ENCODE measurements around the gene NDUFB6.
A peak's percentile ranks its signal among the peaks of the same experiment; 100 is the strongest.
"Not testable (repeated sequence)": the region's sequence is repeated elsewhere in the genome, so short reads cannot be mapped to it uniquely, and the experiment has no call there.

Gene NDUFB6

DNA sequence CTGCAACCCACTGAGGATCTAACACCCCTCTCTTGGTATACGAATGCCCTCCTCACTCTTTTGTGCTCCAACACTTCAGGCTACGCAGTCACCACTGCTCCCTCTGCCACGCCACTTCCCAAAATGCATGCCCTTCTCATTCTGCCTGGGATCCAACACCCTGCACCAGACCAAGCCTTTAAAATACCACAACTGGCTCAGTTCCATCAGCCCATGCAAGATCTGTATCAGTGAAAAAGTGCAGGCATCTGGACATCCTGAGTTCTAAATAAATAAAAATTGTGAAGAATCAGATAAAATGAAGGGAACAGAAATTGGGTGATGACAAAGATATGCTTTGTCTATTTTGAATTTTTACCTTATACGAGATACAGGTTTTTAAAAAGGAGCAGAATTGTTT, 2.7 kb downstream of the NDUFB6 start:
- no peak for DNase-seq

DNA sequence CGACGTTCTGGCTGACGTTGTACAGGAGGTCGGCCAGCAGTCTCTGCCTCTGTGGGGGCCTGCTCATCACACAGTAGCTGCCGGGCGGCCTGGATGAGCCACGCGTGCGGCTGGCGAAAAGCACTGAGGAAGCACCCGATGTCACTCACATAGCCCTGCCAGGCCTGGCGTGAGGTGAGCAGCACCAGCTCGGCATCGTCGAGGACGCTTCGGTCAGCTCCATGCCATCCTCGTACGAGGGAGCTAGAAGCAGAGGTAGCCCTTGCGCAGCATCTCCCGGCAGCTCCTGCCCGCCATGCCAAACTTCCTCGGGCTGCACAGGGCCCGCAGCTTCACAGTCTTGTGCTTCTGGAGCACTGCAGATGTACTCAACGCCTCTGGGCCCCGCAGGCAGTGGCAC, 6.2 kb downstream of the NDUFB6 start:
- DNase-seq: no peak

DNA sequence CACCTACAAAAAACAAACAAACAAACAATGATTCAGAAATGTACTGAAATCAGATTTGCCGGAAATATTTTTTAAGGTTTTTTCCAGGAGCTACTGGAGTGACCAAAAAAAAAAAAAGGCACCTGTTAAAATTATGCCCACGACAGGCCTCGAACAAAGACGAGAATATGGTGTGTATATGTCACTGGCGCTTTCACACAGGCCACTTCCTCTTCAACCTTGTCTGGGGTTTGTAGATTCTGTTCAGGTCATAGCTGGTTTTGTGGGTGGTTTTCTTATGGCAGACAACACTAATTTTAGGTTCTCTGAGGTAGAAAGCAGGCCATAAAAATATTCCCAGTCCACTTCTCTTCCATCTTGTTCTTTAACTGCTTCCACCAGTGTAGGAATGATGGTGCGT, 7.0 kb downstream of the NDUFB6 start:
- no peak for DNase-seq

DNA sequence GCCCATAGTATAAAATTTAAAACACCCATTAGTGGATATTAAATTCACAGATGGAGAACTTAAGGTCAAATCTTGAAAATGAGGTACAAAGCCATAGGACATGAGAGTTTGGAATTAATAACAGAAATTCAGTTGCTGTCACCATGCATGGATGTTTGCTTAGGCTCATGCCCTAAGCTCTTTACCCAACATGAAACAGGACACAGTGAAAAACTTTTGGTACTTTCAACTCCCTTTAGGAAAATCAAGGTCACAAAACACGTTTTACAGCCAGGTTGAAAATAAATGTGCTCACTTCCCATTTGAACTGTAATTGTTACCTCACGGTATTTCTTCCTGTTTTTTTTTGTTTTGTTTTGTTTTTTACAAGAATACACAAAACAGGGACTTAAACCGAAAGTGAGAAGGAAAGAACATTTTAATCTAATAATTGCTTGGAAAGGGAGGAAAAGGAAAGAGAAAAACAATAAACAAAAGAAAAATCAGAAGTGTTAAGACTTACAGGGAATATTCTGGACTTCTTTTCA, 14.5 kb downstream of the NDUFB6 start:
- DNase-seq: no peak

DNA sequence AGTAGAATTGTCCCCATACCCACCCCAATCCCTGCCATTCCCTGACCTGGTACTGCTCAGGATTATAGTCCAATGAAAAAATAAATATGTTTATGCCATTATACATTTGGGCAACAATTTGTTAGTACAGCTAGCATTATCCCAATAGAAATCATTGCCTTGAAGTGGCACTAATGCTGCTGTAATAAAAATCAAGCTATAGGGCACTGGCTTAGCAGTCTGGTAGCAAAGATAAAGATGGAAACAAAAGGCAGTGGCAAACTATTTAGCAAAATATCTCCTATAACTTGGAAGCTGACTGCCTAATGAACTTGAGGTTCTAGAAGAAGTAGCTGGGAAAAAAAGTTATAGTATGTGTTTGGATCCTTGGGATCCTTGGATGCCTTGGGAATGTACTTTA, 18.4 kb downstream of the NDUFB6 start:
- DNase-seq: no peak

DNA sequence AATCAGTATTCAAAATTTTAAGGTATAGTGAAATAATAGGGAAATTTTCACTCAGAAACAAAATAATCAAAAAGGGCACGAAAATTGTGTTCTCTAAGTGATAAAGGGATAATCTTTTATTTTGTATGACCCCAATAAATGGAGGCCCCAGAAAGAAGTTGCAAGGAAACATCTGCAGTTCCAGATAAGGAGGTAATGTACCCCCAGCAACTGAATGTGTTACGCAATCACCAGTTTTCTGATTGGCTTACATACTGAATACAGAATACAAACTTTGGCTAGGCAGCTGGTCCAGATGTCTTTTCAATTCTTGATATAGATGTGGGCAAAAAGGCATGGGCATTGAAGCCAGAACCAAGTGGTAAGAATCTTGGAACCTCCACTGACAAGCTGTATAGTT, 18.9 kb downstream of the NDUFB6 start:
- DNase-seq: no peak

DNA sequence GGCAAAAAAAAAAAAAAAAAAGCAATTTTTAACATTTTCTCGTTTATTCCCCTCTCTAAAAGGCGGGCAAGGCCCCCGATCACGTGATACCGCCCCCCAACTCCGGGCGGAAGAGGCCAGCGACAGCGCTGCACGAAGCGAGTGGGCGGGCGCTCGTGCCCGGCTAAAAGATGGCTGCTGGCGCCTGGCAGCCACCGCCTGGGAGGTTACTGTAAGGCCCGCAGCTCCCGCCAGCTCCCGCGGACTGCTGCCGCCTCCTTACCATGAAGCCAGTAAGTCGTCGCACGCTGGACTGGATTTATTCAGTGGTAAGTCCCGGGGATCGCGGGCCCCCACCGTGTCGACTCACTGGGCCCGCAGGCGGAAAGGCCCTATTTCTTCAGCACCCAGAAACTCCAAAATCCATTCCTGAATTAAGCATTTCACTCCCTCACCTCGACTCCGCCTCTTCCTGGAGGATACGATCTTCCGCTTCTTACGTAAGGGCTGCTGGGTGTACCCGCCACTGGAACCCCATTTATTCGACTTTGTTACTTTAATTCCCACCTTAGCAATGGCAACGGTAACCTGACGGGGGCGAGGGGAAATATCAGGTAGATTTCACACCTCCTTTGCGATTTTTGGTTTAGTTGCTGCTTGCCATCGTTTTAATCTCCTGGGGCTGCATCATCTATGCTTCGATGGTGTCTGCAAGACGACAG, 20.6 kb downstream of the NDUFB6 start, which contains the start of the genes SMIM27 and TOPORS:
SMIM27 (plus strand) TSS at position 156 of the 701 bp plus-strand sequence; CDS start at position 264, 108 bp downstream.
TOPORS (minus strand) TSS at position 415 of the 701 bp plus-strand sequence; CDS start at position 265, 150 bp downstream.
- DNase-seq: peak; percentile 73

DNA sequence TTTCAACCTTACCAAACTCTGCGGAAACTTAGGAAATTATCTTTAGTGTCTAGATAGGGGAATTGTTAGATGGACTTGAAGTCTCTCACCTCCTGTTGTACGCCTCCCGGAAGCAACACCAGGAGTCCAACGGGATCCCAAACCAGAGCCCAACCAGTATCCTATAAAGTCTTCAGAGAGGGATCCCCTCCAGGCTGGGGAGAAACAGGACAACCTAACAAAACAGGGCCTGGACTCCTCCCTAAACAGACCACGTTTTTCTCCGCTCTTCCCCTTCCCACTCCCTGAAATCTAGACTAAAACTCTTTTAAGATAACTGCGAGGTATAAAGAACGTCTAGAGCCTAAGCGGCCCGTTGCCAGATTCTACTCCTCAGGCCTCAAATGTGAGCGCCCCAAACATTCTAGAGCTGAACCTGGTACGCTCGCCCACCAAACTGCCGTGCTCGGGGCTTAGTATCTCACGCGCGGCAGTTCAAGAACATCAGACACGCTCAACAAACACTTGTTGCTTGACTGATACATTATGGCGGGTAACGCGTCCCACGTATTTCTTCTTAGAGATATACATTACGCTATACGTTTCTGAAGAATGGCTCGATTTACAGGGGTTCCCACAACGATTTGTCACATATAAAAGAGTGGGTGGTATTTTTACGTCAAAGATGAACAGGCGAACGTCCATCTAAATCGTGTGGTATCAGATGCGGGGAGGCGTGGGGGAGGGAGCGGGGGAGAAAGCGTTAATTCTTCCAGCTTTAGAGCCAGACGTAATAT, 21.5 kb downstream of the NDUFB6 start:
- DNase-seq: peak; percentile 39

DNA sequence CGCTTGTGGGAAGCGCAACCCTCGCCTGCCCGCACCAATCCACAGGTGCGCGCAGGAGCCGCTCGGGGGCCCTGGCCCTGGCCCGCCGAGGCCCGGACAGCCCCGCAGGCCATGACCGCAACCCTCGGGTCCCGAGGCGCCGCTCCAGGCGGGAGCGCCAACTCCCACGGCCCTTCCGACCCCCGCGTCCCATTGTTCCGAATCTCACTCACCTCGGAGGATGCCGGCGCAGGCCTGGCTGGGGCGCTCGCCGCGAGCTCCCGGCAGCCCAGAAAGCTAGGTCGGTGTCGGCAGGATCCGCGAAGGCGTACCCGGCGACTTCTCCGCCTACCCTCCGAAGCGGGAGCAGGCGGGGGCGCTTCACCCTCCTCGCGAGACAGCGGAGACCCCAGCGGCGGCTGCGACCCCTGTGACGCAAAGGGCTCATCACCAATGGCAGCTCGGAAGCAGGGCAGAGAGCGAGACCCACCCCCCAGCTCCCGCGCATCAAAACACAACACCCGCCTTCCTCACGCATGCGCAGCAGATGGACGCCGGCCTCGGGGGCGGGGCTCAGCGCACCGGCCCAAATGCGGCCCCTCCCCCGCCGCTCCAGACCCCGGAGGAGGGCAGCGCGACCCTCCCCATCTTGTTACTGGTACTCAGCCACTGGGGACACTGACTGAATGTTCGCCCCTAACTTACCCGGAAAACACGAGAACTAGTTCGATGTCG, 22.2 kb downstream of the NDUFB6 start:
- DNase-seq: peak; percentile 68

DNA sequence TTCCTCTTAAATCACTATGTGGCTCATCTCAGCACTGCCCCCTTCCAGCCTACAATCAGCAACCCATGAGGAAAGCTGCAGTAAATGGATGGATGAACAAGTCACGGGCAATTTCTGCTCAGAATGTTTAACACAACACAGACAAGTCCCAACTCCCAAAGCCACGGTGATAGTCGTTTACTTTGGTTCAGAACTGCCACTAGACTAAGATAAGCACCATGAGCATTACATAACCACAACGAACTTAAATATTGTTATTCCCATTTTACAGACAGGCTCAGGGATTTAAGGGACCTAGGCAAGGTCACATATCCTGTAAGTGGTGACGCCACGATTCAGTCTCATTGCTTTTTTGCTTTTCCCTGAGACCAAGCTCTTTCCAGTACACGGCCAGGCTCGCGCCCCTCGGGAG, 22.8 kb downstream of the NDUFB6 start:
- no peak for DNase-seq

DNA sequence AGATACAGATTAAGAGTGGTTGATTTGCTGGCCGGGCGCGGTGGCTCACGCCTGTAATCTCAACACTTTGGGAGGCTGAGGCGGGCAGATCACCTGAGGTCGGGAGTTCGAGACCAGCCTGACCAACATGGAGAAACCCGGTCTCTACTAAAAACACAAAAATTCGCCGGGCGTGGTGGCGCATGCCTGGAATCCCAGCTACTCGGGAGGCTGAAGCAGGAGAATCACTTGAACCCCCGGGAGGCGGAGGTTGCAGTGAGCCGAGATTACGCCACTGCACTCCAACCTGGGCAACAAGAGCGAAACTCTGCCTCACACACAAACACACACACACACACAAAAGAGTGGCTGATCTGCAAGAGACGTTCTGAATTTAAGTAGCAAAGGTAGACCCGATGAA, 24.7 kb downstream of the NDUFB6 start:
- not testable (repeated sequence) for DNase-seq

DNA sequence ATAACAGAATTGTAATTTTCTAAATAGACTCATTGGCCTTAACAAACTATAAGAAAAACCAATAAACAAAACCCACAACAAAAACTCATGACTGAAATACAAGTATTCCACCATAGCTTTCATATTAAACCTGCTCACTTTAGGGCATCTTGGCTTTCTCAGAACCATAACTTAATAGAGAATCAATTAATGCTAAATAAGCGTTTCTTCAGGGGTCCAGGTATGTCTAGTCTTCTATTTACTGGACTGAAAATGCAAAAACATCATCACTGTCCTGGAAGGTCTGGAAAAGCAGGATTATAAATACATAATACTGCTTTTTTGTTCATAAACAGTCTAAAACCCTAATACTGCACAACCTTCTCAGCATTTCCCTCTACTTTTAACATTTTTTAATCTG, 27.1 kb downstream of the NDUFB6 start:
- no peak for DNase-seq

DNA sequence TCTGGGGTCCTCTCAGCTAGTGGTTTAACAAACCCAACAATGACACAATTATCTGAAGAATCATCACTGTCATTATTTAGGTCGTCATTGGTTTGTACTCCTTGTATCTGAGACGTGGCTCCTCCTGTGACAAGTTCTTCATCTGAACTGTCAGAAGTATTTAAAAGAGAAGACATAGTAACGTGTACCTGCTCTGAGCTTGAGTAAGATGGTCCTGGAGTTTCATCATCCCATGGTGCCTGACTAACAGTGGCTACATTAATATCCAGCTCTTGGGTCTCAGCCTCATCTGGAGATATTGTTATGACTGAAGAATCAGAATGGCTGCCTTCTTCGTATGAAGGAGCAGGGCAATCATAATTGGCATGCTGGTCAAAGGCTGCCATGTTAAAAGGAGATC, 29.9 kb downstream of the NDUFB6 start:
- no peak for DNase-seq

DNA sequence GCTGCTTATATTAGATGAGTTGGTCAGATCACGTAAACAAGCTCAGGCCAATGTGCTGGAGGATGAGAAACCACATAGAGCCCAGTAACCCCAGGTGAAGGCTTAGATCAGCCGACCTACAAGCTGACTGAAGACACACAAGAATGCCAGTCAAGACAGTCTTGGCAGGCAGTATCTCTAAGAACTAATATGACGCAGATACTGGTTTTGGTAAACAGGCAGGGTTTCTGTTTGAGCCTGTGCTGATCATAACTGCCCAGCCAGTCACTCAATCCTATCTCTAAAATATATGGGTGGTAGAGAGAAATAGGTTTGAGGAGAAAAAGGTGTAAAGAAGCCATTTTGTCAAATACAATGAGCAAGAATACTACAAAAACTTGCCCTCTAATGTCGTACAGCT, 39.1 kb downstream of the NDUFB6 start:
- DNase-seq: no peak

DNA sequence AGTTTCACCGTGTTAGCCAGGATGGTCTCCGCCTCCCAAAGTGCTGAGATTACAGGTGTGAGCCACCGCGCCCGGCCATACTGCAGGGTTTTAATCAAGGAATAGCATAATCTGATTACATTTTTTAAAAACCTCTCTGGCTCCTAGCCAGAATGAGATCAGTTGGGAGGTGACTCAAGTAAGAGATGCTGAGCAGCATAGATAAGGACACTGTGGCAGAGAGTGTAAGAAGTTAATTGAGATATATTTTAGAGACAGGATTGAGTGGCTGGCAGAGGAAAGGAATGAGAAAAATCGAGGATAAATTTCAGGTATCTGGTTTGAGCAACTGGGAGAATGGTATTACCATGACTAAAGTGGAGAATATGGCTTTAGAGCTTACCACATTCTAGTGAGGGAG, 39.6 kb downstream of the NDUFB6 start:
- no peak for DNase-seq

DNA sequence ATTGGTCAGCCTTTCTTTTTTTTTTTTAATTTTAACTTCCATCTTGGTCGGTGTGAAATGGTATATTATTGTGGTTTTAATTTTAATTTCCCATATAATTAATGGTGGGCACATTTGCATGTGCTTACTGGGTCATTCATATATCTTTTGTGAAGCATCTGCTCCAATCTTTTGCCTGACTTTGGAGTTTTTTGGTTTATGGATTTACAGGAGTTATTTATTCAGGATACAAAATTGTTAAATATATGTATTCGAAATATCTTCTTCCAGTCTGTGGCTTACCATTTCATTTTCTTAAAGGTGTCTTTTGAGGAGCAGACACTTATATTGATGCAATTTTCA, 46.3 kb downstream of the NDUFB6 start:
- no peak for DNase-seq

DNA sequence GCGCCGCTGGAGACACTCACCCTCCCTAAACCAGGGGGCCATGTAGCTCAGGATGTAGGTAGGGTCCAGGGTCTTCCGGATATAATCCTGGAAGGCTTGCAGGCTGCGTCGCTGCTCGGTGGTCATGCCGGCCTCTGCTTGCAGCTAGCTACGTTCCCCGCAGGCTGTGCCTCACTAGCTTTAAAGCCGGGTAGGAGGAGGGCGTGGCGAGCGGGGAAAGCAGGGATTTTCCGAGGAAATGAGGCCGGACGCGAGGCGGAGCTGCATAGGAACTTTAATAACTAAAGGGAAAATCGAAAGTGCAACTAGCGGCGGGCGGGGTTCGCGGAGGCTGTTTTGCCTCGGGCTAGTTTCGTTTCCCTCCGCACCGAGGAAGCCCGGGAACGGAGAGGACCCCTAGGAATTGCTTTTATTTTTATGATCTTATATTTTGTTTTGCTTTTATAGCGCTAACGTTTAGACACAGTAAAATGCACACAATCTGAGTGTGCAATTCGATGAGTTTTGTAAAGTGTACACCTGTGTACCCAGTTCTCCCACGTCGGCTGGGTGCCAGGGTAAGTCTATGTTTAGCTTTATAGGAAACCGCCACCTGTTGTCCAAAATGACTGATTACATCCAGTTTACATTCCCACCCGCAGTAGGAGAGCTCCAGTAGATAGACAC, 46.8 kb downstream of the NDUFB6 start, which contains the start of gene RIGI:
RIGI (minus strand) TSS at position 156 of the 666 bp plus-strand sequence; CDS start at position 126, 30 bp downstream.
- DNase-seq: peak; percentile 80

DNA sequence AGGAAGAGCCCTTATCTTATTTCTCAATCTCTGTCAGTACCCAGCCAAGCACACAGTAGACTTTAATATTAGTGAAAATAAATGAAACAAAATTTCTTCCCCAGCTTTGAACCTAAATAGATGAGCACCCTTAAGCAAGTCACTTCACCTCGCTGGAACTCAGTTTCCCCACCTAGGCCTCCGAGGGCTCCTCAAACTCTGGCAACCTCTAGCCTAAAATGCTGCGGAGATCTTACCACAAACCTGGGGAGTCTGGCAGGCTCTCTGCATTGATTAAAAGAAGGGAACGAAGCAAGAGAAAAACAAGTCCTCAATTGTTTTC, 47.3 kb downstream of the NDUFB6 start:
- DNase-seq: no peak

DNA sequence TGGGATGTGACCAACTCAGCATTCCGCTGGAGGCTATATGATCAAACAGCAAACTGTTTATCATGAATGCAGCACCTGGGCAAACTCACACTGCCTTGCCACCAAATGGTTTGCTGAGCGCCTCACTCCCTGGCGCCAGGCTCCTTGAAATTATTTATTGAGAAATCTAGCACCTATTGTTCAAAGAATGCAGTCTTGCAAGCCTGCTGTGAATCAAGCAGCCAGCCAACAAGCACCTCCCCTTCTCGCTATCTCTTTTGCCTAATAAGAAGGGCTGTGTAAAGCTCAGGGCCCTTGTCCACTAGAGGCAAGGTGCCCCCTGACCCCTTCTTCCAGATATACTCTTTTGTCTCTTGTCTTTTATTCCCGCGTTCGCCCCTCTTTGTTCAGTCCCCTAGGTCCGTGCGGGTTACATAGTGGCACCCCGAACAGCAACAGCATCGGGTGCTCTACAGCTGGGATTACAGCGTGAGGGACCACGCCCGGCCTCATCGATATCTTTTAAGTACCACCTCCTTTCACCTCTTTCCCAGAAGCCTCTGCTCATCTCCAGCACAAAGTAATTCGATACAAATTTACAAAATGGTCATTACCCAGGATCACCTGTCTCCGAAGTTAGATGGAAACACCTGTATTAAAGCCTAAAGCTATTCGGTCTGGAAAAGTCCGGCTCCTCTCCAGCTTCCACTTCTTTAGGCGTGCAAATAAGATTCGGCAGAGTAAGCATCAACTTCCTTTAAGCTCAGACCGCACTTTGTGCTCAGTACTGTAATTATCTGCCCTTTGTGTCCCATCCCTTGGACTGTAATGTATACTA, 47.9 kb downstream of the NDUFB6 start:
- DNase-seq: peak; percentile 5

DNA sequence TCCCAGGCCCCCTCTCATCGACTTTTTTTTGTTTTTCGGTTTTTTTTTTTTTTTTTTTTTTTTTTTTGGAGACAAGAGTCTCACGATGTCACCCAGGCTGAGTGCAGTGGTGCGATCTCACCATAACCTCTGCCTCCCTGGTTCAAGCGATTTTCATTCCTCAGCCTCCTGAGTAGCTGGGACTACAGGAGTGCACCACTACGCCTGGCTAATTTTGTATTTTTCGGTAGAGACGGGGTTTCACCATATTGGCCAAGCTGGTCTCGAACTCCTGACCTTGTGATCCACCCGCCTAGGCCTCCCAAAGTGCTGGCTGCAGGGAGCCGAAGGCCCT, 48.4 kb downstream of the NDUFB6 start:
- DNase-seq: not testable (repeated sequence)

DNA sequence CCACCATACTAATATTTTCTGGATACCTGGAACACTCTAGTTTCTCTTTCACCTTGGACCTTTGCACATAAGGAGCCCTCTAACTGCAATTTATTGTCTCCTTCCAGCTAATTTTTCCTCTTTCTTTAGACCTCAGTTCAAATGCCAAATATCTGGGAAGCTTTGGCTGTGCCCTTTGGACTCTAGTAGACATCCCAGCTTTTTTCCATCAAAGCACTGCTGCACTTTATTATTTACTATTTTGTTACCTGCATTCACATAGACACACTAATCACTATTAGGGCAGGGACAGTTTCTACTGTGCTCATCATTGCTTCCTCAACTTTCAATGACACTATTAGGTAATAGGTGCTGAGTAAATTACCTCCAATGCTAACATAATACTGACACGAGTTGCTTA, 49.0 kb downstream of the NDUFB6 start:
- no peak for DNase-seq

DNA sequence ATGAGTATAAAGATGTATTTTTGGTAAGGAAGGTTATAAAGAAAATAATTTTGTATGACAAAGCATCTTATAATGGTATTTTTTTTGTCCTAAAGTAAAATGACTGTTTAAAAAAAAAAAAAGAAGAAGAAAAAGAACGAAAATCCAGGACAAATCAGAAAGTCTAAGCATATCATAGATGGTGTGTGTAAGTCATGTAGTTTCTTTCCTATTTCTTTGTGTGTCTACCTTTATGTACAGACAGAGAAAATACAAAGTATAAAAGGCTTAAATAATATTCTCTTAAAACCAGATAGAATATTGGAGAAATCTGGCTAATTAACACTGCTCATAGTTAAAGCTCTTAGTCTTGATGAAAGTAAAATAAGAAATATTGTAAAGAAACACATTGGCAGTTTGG, 54.7 kb downstream of the NDUFB6 start:
- no peak for DNase-seq
